ENCODE results near the gene MPV17.

MPV17 gene

DNA sequence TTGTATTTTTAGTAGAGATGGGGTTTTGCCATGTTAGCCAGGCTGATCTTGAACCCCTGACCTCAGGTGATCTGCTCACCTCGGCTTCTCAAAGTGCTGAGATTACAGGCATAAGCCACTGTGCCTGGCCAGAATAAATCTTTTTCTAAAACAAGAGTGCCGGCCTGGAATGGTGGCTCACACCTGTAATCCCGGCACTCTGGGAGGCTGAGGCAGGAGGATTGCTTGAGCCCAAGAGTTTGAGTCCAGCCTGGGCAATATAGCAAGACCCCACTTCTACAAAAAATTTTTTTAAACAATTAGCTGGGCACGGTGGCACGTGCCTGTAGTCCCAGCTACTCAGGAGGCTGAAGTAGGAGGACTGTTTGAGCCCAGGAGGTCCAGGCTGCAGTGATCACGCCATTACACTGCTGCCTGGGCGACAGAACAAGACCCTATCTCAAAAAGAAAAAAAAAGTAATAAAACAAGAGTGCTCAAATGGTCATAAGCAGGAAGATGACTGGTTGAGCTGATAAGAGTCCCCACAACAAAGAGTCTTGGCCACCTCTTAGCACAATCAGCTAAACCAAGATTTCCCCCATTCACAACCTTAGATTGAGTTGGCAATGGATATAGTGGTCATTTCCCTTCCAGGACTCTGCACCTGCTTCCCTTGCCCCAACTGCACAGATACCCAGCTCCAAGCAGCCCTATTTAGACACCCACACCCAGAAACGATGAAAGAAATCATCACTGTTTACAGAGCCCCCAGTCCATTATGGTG lies 8.8 kb downstream of the MPV17 start:
- DNase-seq (ENCODE audit: low spot score), result no peak
- TF ChIP-seq, protein P1, sequence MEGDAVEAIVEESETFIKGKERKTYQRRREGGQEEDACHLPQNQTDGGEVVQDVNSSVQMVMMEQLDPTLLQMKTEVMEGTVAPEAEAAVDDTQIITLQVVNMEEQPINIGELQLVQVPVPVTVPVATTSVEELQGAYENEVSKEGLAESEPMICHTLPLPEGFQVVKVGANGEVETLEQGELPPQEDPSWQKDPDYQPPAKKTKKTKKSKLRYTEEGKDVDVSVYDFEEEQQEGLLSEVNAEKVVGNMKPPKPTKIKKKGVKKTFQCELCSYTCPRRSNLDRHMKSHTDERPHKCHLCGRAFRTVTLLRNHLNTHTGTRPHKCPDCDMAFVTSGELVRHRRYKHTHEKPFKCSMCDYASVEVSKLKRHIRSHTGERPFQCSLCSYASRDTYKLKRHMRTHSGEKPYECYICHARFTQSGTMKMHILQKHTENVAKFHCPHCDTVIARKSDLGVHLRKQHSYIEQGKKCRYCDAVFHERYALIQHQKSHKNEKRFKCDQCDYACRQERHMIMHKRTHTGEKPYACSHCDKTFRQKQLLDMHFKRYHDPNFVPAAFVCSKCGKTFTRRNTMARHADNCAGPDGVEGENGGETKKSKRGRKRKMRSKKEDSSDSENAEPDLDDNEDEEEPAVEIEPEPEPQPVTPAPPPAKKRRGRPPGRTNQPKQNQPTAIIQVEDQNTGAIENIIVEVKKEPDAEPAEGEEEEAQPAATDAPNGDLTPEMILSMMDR (IDR thresholded peaks at IDR 0.05; ENCODE audit: borderline replicate concordance, control extremely low read depth, extremely low read depth, insufficient read depth, missing control alignments), result no peak
- in situ Hi-C loops (cut with MboI; ENCODE audit: low sequenced_read_pairs, unreplicated experiment), result no loop called here

DNA sequence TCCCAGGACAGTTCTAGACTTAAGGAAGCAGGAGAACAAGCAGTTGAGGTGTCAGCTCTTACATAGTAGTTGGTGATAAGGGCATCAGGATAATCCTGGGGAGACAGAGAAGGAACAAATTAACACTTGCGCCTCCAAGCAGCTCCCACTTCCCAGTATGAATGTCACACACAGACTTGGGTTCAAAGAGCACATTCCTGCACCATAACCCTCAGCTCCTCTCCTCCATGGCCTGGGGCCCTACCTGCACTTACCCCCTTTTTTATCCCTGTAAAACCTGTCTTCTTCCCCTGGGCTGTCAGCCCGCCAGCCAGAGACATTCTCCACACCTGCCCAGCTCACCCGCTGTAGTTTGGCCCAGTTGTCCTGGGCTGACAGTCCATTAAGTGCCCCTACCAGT lies 10.7 kb downstream of the MPV17 start:
- no peak for DNase-seq (ENCODE audit: low spot score)
- in situ Hi-C loops (cut with MboI; ENCODE audit: low sequenced_read_pairs, unreplicated experiment), result no loop called here
- TF ChIP-seq, protein P1 (IDR thresholded peaks at IDR 0.05; ENCODE audit: borderline replicate concordance, control extremely low read depth, extremely low read depth, insufficient read depth, missing control alignments), result no peak

DNA sequence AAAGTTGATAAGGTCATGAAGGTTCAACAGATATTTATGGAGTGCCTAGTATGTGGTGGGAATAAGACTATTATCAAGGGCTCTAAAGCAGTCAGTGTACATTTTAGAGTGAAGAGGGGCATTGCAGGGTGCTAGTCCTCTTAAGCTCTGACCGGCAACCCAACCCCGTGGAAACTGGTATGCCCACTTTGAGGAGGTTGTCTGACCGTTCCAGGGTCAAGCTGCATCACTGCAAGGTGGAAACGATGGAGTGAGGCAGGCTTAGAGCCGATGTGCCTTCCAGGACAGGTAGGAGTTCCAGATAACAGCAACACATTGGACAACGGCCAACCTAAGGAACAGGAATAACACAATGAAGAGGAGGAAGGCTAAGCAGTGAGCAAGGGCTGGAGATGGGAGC lies 13.2 kb downstream of the MPV17 start:
- TF ChIP-seq, protein P1 (IDR thresholded peaks at IDR 0.05; ENCODE audit: borderline replicate concordance, control extremely low read depth, extremely low read depth, insufficient read depth, missing control alignments), result no peak
- no peak for DNase-seq (ENCODE audit: low spot score)
- in situ Hi-C loops (cut with MboI; ENCODE audit: low sequenced_read_pairs, unreplicated experiment), result no loop called here

DNA sequence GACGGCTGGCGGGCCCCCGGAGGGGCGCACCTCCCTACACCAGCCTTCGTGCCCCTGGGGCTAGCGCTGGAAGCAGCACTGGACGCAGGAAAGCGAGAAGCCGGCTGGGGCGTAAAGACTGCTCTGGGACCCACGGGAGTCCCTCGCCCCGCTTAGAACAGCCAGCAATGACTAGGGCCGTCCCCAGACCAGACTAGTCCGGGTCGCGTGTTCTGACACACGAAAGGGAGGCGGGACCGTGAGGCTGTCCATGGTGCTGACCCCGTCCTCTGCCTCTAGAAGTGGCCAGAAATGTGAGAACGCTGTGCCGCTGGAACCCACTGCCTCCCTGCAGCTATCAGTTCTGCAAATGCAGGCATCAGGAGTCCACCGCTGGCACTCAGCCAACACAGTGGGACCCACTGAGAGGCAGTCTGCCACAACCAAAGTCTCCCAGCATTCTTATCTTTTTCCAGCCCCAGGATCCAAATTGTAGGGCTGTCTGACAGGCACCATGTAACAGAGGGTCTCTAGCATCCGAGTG lies 14.5 kb downstream of the MPV17 start, which contains the start of gene UCN:
Gene UCN (minus strand): TSS at position 87 of the 523 bp plus-strand sequence. CDS start 550 bp downstream, outside the sequence.
- TF ChIP-seq, protein P1 (IDR thresholded peaks at IDR 0.05; ENCODE audit: borderline replicate concordance, control extremely low read depth, extremely low read depth, insufficient read depth, missing control alignments), result no peak
- in situ Hi-C loops (cut with MboI; ENCODE audit: low sequenced_read_pairs, unreplicated experiment), result no loop called here
- no peak for DNase-seq (ENCODE audit: low spot score)

DNA sequence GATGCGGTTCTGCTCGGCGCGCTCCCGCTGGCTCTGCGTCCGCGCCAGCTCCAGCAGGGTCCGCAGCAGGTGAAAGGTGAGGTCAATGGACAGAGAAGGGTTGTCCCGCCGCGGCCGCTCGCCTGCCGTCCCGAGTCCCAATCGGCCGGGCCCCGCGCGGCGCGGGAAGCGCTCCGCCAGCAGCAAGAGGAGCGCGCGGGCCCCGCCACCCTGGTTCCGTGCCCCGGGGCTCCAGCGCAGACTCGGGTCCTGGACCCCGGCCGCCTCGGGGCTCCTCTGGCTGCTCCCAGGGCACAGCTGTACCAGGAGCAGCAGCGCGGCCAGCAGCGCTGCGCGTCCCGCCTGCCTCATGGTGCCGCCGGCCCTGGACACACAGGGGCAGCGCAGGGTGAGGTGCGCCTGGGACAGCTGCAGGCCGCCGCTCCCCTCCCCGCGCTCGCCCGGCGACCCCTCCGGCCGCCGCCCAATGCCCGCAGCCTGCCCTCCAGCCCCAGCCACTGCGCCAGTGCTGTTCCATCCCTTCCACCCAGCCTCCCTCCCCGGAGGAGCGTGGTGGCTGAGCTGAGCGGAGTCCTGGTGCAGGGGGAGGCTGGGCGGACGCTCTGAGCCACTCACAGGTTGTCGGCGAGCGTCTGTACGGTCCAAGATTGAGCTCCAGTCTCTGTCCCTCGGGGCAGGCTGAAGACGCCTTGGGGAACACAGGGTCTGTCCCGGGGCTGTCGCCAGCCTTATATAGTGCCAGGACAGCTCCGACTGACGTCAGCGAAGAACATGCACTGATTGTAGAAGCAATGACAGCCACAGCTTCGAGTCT lies 15.1 kb downstream of the MPV17 start:
- TF ChIP-seq, protein P1 (IDR thresholded peaks at IDR 0.05; ENCODE audit: borderline replicate concordance, control extremely low read depth, extremely low read depth, insufficient read depth, missing control alignments), result no peak
- DNase-seq (ENCODE audit: low spot score), result no peak
- in situ Hi-C loops (cut with MboI; ENCODE audit: low sequenced_read_pairs, unreplicated experiment), result no loop called here

DNA sequence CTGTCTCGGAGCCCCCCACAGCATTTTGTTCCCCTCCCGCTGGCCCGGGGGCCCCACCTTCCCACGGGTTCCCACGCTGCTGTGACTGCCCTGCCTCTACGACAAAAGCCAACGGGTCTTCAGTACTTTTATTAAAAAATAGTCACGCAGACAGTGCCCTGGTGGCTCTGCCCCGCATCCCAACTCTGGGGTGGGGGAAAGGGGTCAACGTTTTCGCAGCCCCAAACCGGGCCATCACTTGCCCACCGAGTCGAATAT lies 15.7 kb downstream of the MPV17 start:
- TF ChIP-seq, protein P1 (IDR thresholded peaks at IDR 0.05; ENCODE audit: borderline replicate concordance, control extremely low read depth, extremely low read depth, insufficient read depth, missing control alignments), result no peak
- in situ Hi-C loops (cut with MboI; ENCODE audit: low sequenced_read_pairs, unreplicated experiment), result no loop called here
- no peak for DNase-seq (ENCODE audit: low spot score)

Measured in GM13976 (cell line).